OCI-LY1 (cell line): Measurements from ENCODE around the gene PSMA7.
"Not testable (repeated sequence)": the region's sequence is repeated elsewhere in the genome, so short reads cannot be mapped to it uniquely, and the experiment has no call there.

Experiments
- H2AFZ ChIP-seq: fragments of 200-600 bp; sonication (generic), shearing (Covaris generic); 2 replicates; pipeline ENCODE4 v1.6.0; 2014; ENCODE audit warnings: antibody characterized with exemption, mild to moderate bottlenecking, low read length
- H3F3A ChIP-seq: fragments of 200-600 bp; sonication (generic), shearing (Covaris generic); 2 replicates; pipeline ENCODE4 v1.6.0; 2014; ENCODE audit warnings: mild to moderate bottlenecking, antibody characterized with exemption, low read length, moderate library complexity; ENCODE audit not compliant: insufficient read depth
- H3K27ac ChIP-seq: fragments of 200-600 bp; sonication (generic); 2 replicates; pipeline ENCODE4 v1.5.1; 2014; ENCODE audit warnings: low read length, mixed run types, mild to moderate bottlenecking, low read depth; ENCODE audit not compliant: poor library complexity, severe bottlenecking
- H3K27me3 ChIP-seq: fragments of 200-600 bp; sonication (generic); 2 replicates; pipeline ENCODE4 v1.6.0; 2014; ENCODE audit warnings: antibody characterized with exemption, mild to moderate bottlenecking, low read length, moderate library complexity; ENCODE audit not compliant: insufficient read depth
- H3K36me3 ChIP-seq: fragments of 200-600 bp; sonication (generic); 2 replicates; pipeline ENCODE4 v1.6.1; 2014; ENCODE audit warnings: mild to moderate bottlenecking, antibody characterized with exemption, low read length, moderate library complexity, mixed read lengths; ENCODE audit not compliant: insufficient read depth
- H3K4me1 ChIP-seq: fragments of 200-600 bp; sonication (generic); 2 replicates; pipeline ENCODE4 v1.5.1; 2014; ENCODE audit warnings: mild to moderate bottlenecking, low read length, moderate library complexity; ENCODE audit not compliant: insufficient read depth, severe bottlenecking
- H3K4me2 ChIP-seq: fragments of 200-600 bp; sonication (generic), shearing (Covaris generic); 2 replicates; pipeline ENCODE4 v1.6.1; 2014; ENCODE audit warnings: low read length
- H3K4me3 ChIP-seq: fragments of 200-600 bp; sonication (generic); 2 replicates; pipeline ENCODE4 v1.5.1; 2014; ENCODE audit warnings: low read length, low read depth, mild to moderate bottlenecking, mixed read lengths; ENCODE audit not compliant: poor library complexity, severe bottlenecking
- H3K79me2 ChIP-seq: fragments of 200-600 bp; shearing (Covaris generic); 2 replicates; pipeline ENCODE4 v1.6.1; 2016; ENCODE audit warnings: mixed run types, low read length, mixed read lengths; ENCODE audit not compliant: insufficient read depth
- H3K9ac ChIP-seq: fragments of 200-600 bp; sonication (generic), shearing (Covaris generic); 2 replicates; pipeline ENCODE4 v1.6.1; 2014; ENCODE audit warnings: mild to moderate bottlenecking, low read length, mixed read lengths
- H3K9me2 ChIP-seq: fragments of 200-600 bp; sonication (generic), shearing (Covaris generic); 2 replicates; pipeline ENCODE4 v1.6.1; 2014; ENCODE audit warnings: low read depth, mild to moderate bottlenecking, low read length, mixed read lengths
- H3K9me3 ChIP-seq: fragments of 200-600 bp; shearing (Covaris generic); 2 replicates; pipeline ENCODE4 v1.6.1; 2014; ENCODE audit warnings: low read length, mixed read lengths
- H4K20me1 ChIP-seq: fragments of 200-600 bp; sonication (generic), shearing (Covaris generic); 2 replicates; pipeline ENCODE4 v1.6.0; 2016; ENCODE audit warnings: mild to moderate bottlenecking, low read length; ENCODE audit not compliant: insufficient read depth
- EZH2 ChIP-seq: fragments of 200-600 bp; sonication (generic), shearing (Covaris generic); IDR thresholded peaks from 2 replicates; pipeline ENCODE4 v1.8.0; 2017; ENCODE audit warnings: borderline replicate concordance, mixed run types, mild to moderate bottlenecking, antibody characterized with exemption, low read length, moderate library complexity, mixed read lengths
- TF ChIP-seq, protein P1 (sequence below): fragments of 200-600 bp; sonication (generic), shearing (Covaris generic); IDR thresholded peaks from 2 replicates; pipeline ENCODE4 v1.5.1; 2017; ENCODE audit warnings: mild to moderate bottlenecking, antibody characterized with exemption, low read length, moderate library complexity, mixed read lengths

Gene PSMA7

DNA sequence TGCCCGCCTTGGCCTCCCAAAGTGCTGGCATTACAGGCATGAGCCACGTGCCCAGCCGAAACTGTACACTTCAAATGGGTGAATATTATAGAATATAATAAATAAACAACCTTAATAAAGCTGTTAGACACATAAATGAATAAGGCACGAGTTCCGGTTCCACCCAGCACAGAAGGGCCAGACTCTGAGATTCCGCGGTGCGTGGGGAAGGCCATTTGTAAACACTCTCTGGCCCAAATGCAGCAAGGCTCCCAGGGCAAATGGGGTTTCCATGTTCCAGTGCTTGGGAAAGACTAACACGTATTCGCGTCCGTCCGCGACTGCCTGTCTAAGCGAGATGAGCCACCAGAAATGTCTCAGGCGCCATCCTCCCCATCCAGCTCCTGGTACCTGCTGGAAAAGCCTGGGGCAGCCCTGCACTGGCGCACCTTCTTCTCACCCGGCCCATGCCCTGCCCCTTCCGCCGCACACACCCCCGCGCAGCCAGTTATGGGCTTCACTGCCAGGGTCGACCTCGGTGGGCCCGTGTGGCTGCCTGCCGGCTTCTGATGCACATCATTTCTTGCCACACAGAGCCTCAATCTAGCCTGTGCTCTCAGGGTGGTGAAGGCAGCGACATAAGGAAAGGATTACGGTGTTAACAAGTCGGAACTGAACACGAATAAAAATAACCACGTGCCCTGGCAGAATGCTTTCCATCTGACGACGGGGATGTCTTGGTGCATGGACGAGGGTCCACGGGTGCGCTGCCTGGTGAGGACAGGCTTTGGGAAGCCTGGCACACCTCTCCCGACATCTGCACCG, 26.4 kb downstream of the PSMA7 start:
- H3K9me2 ChIP-seq: no peaks in the 10 kb centered on the region
- H3K27ac ChIP-seq: no peak overlapping the region
- H3K4me2 ChIP-seq: no peak overlapping the region
- H3K4me1 ChIP-seq: peaks cover 7% of the 10 kb centered on the region
- no peak overlapping the region for H3K9ac ChIP-seq
- H2AFZ ChIP-seq: no peak overlapping the region
- no peaks in the 10 kb centered on the region for H3F3A ChIP-seq
- H3K4me3 ChIP-seq: no peak overlapping the region
- H3K27me3 ChIP-seq: peaks cover 11% of the 10 kb centered on the region; the same call in 1 of the 2 replicates
- TF ChIP-seq, protein P1, sequence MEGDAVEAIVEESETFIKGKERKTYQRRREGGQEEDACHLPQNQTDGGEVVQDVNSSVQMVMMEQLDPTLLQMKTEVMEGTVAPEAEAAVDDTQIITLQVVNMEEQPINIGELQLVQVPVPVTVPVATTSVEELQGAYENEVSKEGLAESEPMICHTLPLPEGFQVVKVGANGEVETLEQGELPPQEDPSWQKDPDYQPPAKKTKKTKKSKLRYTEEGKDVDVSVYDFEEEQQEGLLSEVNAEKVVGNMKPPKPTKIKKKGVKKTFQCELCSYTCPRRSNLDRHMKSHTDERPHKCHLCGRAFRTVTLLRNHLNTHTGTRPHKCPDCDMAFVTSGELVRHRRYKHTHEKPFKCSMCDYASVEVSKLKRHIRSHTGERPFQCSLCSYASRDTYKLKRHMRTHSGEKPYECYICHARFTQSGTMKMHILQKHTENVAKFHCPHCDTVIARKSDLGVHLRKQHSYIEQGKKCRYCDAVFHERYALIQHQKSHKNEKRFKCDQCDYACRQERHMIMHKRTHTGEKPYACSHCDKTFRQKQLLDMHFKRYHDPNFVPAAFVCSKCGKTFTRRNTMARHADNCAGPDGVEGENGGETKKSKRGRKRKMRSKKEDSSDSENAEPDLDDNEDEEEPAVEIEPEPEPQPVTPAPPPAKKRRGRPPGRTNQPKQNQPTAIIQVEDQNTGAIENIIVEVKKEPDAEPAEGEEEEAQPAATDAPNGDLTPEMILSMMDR: no peak
- no peak for TF ChIP-seq EZH2
- no peaks in the 10 kb centered on the region for H3K79me2 ChIP-seq
- H3K36me3 ChIP-seq: no peaks in the 10 kb centered on the region; the same call in 1 of the 2 replicates
- H3K9me3 ChIP-seq: peaks cover 9% of the 10 kb centered on the region; the same call in 1 of the 2 replicates
- no peaks in the 10 kb centered on the region for H4K20me1 ChIP-seq

- H3K4me3 ChIP-seq, H3K79me2 ChIP-seq, H3K4me2 ChIP-seq, H3K9me3 ChIP-seq, H3K27ac ChIP-seq, H4K20me1 ChIP-seq, H3F3A ChIP-seq, H3K9ac ChIP-seq, H3K9me2 ChIP-seq, H3K36me3 ChIP-seq, H2AFZ ChIP-seq, H3K4me1 ChIP-seq: not testable (repeated sequence)
- H3K27me3 ChIP-seq: peaks cover 11% of the 10 kb centered on the region; the same call in 1 of the 2 replicates
Observed at GRCh38 chr20:62115800-62116407, 27.3 kb downstream of the PSMA7 start.

DNA sequence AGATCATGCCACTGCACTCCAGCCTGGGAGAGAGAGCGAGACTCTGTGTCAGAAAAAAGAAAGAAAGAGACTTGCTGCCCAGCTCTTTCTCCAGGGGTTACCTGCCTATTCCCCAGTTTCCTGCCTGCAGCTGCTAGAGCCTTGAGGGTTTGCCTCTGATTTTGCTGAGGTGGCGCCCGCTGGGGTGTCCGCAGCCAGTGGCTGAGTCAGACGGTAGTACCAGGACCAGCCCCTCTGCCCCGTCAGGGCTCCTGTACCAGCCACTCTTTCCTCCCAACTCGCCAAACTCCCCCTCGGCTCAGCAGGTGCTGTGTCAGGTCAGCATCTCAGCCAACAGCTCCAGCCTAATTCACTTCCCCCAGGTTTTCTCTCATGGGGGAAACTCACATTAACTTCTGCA, 28.3 kb downstream of the PSMA7 start:
- H3K27me3 ChIP-seq: peaks cover 11% of the 10 kb centered on the region; the same call in 1 of the 2 replicates
- H3K79me2 ChIP-seq: no peaks in the 10 kb centered on the region
- no peaks in the 10 kb centered on the region; the same call in 1 of the 2 replicates for H3K36me3 ChIP-seq
- H3F3A ChIP-seq: no peaks in the 10 kb centered on the region
- H3K4me3 ChIP-seq: no peak overlapping the region
- no peak for TF ChIP-seq EZH2
- TF ChIP-seq, protein P1: no peak
- H3K9me3 ChIP-seq: peaks cover 9% of the 10 kb centered on the region; the same call in 1 of the 2 replicates
- H2AFZ ChIP-seq: no peak overlapping the region
- H3K9ac ChIP-seq: no peak overlapping the region
- no peak overlapping the region for H3K4me2 ChIP-seq
- no peak overlapping the region for H3K27ac ChIP-seq
- H3K9me2 ChIP-seq: no peaks in the 10 kb centered on the region
- H4K20me1 ChIP-seq: no peaks in the 10 kb centered on the region
- no peaks in the 10 kb centered on the region for H3K4me1 ChIP-seq
